Measurements from ENCODE around the gene ZNF507.
A peak's percentile ranks its signal among the peaks of the same experiment; 100 is the strongest.

ZNF507 gene

DNA sequence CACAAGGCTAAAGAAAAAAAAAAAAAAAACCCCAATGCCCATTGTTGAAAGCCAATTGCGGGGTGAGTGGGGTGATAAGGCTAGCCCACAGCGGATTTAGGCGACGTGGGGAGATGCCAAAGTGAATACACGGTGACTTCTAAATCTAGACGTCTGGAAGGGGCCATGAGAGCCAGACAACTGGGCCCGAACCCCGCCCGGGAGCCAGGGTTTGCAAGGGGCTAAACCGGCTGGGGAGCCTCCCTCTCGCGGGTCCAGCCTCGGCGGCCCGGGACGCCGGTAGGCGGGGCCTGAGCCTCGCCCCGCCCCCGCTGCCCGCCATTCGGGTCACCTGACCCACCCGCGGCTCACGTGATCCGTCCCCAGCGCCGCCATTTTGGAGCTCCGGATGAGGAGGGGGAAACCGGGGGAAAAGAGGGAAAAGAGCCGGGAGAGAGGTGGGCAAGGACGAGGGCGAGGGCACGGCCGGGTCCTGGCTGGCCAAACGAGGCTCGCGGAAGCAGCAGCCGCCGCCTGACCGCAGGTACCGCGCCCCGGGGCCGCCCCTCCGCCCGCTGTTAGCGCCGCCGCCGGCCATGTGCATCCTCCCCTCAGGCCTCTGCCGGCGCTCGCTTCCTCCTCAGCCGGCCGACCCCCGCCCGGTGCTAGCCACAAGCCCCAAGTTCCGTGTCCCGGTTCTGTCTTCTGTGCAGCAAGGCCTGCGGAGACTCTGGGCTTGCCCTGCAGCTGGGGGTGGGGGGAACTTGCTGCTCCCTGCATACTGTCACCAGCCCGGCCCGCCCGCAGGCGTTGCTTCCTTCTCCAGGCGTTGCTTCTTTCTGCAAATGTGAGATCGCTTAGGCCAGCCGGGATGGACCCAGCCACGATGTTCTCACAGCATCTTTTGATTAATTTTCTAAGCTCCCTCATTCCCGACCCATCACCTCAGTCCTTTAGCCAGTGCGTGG lies at the start of gene ZNF507:
Gene ZNF507 (plus strand): TSS at position 350 of the 947 bp plus-strand sequence. CDS start 7,221 bp downstream, outside the sequence.
- DNase-seq, result peak; percentile 85

DNA sequence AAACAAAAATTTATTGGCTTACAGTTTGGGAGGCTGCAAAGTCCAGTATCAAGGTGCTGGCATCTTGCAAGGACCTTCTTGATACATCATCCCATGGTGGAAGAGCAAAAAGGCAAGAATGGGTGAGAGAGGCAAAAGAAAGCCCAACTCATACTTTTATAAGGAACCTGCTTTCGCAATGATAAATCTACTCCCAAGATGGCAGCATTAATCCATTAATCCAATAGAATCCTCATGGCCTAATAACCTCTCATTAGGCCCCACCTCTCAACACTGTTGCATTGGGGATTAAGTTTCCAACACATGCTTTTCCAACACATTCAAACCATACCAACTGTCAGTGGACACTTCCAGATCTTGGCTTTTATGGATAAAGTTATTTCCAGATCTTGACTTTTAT lies 48.7 kb upstream of the ZNF507 start:
- DNase-seq, result no peak

DNA sequence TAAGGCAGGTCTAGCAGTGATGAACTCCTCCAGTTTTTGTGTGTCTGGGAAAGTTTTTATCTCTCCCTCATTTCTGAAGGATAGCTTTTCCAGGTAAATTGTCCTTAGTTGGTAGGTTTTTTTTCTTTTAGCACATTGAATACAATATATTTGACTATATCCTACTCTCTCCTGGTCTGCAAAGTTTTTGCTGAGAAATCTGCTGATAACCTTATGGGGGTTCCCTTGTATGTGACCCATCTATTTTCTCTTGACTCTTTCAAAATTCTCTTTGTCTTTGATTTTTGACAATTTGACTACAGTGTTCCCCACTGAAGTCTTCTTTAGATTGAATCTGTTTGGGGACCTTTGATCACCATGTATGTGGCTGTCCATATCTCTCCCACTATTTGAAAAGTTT lies 42.6 kb upstream of the ZNF507 start:
- DNase-seq, result no peak

DNA sequence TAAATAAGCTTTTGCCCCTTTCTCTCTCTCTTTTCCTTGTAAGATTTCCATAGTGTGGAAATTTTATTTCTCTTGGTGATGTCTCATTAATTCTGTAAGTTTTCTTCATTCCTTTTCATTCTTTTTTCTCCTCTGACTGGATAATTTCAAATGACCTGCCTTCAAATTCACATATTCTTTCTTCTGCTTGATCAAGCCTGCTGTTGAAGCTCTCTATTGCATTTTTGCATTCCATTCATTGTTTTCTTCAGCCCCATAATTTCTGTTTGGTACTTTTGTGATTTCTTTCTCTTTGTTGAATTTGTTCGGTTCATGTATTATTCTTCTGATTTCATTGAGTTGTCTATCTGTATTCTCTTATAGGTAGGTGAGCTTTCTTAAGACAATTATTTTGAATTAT lies 42.2 kb upstream of the ZNF507 start:
- no peak for DNase-seq

DNA sequence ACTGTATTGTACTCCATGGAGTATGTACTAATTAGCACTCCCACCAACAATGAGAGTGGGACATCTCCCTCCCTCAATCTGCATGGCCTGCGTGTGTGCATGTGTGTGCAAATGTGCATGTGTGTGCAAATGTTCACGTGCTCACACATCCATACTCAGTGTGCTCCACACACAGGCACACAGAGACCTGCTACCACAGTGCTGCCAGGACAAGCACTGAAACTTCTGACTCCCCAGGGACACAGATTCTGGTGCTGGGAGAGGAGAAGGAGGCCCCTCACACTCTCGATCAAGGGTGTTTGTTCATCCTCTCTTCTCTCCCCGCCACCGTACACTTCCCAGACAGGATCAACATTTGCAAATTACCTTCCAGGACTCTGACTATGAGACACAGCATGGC lies 37.8 kb upstream of the ZNF507 start:
- no peak for DNase-seq

DNA sequence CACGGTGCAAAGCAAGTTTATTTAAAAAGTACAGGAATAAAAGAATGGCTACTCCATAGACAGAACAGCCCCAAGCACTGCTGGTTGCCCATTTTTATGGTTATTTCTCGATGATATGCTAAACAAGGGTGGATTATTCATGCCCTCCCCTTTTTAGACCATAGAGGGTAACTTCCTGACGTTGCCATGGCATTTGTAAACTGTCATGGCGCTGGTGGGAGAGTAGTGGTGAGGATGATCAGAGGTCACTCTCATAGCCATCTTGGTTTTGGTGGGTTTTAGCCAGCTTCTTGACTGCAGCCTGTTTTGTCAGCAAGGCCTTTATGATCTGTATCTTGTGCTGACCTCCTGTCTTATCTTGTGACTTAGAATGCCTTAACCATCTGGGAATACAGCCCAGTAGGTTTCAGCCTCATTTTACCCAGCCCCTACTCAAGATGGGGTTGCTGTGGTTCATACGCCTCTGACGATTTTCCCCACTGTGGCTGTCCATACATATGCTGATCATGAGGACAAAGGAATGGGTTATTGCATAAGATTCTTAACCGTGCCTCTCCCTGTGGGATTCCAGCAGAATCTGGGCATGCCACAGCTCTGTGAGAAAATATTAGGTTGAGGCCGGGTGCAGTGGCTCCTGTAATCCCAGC lies 36.9 kb upstream of the ZNF507 start:
- no peak for DNase-seq

DNA sequence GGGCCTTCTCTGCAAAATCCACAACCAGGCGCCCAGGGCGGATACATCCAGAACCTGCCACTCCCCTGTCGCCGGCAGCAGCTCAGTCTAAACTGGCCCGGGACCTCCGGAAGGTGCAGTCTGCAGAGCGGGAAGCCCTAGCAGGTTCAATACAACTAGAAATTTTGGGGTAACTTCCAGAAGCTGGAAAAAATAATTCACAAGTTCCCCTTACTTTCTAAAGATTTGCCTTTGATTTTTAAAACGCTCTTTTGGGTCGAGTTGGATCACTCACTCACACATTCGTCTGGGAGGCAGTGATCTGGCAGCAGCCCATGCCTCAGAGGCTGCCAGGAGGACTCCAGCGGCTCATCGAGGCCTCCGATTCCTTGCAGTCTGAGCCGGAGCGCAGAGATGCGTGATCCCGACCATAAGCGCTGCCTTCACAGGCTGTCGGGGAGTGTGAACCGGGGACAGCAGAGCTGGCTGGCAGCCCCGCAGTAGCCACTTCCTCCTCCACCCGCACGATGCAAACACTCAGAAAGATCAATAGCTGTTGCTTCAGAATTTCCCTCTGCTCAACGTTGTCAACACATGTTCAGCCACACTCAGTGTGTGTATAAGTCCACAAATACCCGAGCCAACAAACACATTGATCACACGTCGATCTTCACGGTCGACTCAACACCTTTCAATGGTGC lies 35.6 kb upstream of the ZNF507 start:
- no peak for DNase-seq

DNA sequence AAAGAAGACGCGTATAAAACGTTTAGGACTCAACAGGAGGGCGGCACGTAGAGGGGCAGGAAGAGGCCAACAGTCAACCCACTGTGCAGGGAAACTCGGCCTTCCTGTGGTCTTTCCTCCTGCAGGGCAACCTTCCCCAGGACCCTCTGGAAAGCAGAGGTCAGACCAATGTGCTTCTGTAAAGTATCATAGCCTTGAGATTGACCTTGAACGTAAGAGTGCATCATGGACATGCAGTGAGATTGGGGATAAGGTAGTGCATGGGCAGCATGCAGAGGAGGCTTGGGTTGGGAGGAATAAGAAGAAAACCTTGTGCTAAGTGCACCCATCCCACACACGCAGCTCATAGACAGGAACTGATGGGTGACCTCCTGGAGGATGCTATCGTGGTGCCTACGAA lies 34.0 kb upstream of the ZNF507 start:
- DNase-seq, result no peak

DNA sequence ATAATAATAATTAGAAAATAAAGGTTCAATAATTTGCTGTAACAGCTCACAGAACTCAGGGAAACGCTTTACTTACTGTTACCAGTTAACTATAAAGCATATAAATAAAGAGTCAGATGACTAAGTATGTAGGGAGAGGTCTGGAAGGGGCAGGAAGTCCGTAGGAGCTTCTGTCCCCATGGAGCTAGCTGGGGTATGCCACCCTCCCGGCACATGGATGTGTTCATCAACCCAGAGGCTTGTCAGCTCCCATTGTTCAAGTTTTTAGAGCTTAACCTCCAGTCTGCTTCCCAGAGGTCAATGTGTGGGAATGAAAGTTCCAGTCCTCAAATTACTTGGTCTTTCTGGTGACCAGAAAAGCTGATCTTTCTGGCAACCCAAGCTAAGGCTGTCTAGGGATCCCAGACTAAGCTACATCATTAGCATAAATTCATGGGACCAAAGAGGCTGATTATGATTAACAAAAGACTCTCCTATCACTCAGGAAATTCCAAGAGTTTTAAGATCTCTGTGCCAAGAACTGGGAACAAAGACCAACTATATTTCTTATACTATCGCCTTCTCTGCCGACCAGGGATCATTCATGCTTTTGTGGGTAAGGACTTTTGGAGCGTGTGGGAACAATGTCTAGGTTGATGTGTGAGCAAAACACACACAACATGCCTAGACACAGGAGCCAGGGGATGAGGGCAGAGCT lies 31.7 kb upstream of the ZNF507 start:
- DNase-seq, result no peak

DNA sequence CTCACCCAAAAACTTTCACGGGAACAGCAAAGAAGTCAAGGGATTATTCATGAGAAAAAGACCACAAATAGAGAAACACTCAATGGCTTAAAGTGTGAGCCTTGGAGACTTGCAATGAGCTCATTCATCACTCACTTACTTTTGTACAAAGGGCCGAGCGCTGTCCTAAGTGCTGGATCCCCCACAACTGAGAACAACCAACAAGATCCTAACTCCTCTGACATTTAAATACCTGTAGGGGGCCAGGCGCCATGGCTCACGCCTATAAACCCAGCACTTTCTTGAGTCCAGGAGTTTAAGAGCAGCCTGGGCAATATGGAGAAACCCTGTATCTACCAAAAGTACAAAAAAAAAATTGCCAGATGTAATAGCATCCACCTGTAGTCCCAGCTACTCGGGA lies 29.4 kb upstream of the ZNF507 start:
- no peak for DNase-seq

DNA sequence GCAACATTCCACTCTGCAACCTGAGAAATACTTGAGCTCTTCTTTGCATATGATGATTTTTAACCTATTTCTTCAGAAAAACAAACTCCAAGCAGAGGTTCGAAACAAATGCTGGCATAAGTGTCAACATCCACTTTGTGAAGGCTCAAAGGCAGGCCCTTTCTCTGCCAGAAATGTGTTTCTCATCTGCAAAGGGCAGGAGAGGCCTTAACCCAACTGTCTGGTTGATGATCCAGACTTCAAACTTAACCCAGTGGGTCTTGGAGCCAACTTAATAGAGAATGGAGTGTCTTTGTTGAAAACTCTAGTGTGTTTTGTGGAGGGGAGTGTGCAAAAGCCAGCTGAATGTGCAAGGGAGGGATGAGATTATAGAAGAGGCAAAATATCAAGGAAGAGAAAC lies 28.3 kb upstream of the ZNF507 start:
- DNase-seq, result no peak

DNA sequence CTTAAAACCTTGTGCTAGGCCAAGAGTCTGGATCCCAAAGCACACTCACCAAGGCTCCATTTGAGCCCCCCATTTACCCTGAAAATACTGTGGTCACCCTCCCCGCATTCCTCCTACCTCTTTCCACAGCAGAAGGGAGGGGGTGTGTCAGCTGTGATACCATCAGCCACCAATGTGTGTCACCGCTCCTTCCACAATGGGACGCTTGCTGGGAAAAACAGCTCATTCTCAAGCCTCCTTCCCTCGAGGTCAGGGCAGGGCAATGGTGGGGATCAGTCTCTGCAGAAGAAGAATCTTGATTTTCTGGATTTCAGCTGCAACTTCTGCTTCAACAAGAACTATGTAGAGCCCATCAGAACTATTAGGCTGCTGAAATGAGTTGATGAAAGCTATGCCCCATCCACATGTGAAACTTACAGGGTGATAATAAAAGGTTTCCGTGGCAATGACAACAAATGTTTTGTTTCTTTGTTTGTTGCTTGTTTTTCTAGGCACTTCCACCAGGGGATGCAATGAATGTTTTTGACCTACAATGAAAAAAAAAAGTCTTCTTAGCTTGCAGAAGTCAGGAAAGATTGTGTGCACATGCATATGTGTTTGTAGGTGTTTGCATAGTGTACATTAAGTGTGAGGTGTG lies 26.4 kb upstream of the ZNF507 start:
- DNase-seq, result no peak

DNA sequence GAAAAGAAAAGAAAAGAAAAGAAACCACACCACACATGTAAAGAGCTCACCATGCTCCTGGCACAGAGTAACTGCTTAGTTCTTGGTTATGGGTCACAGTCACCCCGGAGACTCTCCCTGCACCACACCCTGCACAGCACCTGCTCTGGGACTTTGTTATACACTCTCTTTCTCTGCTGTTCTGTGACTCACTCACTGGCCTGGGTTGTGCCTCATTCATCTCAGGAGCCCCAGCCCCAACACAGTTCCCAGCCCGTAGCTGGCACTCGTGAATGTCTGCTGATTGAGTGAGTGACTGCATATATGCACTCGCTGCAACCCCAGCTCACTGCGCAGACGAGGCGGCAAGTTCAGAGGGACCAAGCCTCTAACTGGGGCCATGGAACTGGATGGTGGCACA lies 22.9 kb upstream of the ZNF507 start:
- no peak for DNase-seq

DNA sequence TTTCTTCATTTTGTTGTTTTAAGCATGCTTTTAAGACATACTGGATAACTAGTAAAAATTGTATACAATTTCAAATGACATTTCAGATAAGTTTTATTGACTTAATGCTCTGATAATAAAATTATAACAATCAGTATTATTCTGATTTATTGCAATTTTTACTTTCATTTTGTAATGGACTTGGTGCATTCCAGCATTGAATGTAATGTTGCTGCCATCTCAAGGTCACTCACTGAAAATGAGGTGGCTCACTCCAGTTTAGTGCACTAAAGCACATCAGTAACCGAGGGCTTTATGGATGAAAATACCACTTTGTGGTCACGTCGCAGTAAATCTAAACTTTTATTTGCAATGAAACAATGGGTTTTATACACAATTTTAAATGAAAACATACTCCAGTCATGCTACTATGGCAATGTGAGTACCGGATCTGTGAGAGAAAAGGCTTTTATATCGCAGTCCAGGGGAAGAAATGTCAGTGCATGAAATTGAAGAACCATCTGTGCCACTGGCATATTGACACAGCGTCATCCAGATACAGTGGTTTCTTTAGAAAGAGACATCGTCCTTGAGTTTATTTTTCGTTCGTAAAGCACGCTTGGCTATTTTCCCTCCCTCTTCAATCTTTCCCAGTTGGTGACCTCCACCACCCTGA lies 20.7 kb upstream of the ZNF507 start:
- DNase-seq, result peak; percentile 24

DNA sequence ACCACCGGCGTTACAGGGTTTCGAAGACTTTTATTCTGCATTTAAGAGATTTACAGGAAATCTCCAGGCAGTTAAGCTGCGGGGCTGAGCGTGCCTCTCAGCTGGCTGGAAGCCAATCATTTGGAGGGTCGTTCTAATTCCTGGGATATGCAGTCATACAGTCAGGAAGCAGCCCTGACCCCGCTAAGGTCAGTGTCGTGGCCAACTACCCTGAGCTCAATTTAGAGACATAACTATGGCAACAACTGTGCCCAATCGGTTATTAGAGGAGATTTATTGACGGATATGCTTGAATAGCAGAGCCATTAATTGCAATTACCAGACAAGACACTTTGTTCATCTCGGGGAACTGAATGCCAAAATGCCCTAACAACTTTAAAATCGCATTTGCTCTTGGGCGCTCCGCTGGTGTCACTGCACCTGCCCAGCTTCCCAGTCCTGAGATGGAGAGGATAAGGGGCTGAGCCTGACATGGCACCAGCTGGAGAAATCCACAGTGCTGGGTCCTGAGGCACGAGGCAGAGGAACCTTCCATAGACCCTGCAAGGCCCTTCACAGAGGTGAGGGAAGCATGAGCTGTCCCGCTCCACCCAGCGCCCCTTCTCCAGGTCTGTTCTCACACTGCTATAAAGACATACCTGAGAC lies 15.1 kb upstream of the ZNF507 start:
- DNase-seq, result no peak

DNA sequence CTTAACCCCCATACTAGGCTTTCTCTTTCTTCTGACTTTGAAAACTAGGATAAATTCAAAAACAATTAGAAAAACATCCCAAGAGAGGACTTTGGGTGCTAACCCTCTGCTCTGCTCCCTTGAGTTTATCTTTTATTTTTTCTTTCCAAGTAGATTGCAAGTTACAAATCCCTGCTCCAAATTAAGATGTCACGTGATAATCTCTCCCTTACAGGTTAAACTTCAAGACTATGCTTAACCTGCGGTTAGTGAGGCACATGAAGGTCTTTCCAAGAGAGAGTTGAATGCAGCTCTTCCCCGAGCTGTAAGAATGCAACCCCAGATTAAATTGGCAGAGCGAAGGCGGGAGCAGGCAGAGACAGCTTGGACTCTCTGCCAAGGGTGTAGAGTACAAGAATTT lies 12.2 kb upstream of the ZNF507 start:
- DNase-seq, result no peak

DNA sequence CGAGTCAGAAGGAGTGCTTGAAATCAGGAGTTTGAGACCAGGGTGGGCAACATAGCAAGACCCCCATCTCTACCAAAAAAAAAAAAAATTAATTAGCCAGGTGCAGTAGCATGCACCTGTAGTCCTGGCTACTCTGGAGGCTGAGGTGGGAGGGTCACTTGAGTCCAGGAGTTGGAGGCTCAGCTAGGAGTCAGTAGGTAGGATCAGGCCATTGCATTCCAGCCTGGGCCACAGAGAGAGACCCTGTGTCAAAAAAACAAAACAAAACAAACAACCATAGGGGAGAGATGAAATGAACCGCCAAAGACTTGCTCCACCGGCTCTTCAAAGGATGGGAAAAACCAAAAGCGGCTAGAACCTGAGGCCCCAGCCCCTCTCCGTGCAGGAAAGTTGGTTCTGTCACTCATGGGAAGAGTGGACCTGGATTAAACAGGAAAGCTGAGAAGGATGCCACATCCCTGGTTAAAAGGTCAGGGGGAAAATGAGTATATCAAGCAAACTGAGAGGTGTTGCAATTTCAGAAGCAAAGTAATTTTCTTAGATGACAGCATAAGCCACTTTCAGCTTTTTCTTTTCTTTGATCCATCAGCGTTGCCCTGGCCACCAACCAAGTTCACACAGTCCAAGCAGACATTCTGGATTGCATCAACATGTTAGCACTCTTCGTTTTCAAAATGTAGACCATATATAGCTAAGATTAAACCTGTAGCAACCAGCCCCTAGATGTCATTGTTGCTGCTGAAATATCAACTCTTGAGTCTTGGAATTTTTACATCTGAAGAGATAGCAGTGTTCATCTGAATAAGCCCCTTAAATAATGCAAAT lies 8.9 kb upstream of the ZNF507 start:
- DNase-seq, result no peak

DNA sequence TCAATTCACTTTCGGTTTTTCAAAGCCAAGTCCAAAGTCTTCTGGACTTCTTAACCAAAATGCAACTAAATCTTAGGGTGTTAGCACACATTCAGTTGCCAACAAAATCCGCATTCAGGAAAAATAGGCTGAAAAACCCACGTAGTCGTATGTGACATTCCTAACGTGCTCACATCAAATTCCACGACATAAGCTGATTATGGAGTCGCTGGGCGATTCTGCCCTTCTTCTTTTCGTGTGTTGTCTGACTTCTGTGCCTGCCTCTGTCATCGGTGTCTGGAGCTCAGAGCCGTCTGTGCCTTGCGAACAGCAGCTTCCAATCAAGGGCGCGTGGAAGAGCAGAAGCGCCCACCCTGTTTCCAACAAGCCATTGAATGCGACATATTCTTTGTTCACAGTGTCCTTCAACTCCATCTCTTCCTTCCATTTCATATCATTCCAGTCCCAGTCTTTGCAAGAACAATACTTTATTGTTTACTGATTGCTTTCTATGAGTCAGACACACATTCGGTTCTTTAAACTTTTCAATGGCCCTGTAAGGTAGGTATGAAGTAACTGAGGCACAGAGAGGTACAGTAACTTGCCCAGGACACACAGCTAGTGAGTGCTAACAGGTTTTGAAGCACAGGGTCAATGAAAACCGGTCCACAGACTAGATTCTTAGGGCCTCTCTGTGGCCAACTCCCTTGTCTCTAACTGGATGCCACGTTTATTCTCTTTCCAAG lies 8.2 kb upstream of the ZNF507 start:
- no peak for DNase-seq

DNA sequence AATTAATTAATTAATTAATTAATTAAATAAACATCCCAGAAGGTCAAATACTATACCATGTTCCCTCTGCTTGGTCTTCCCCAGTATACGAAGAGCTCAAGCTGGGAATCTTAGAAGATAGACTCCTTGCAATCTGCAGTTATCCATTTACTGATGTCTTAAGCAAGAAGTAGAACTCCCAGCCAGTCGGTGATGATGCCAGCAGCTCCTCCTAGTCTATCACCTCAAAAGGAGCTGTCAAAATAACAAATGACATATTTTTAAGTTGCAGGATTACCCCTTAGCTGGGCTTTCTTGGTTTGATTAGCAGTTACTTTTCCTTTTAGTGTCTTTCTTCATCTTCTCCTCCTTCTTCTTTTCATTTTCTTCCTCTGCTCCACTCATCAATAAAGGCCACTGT lies 6.0 kb upstream of the ZNF507 start:
- DNase-seq, result no peak

Measured in midbrain (tissue), 1 donor.